Glomerular endothelial cell (primary cell): Measurements from ENCODE around the gene CCM2. TPM values are rescaled to one million over a fixed set of nuclear protein-coding genes. Genes with fewer than 3 reads are reported as not detected.

Source experiments
- DNase-seq: peaks from one replicate; pipeline ENCODE4 v3.0.0-alpha.2; 2011; ENCODE audit warnings: low read depth, low spot score; ENCODE audit errors: extremely low read depth
- total RNA-seq: library from RNA; depleted of rRNA; stranded (reverse); fragments of >200 nt; gene quantifications from 2 replicates; pipeline ENCODE4 v1.2.3, GENCODE V29; 2015

The CCM2 gene
- total RNA-seq, 1 donor from 2014 or later: 64.6 TPM

GRCh38 chr7:45075871-45076796 lies 76.1 kb downstream of the CCM2 start:
- no peak for DNase-seq

- no peak for DNase-seq
Measured at GRCh38 chr7:45076946-45077345, 76.9 kb downstream of the CCM2 start.

- DNase-seq: no peak
Measured at GRCh38 chr7:45077579-45077978, 77.6 kb downstream of the CCM2 start.

- DNase-seq: no peak
Measured at GRCh38 chr7:45078125-45078681, 78.2 kb downstream of the CCM2 start.

- no peak for DNase-seq
Measured at GRCh38 chr7:45080265-45080957, 80.4 kb downstream of the CCM2 start.

- no peak for DNase-seq
Measured at GRCh38 chr7:45080958-45081669, 81.1 kb downstream of the CCM2 start.

GRCh38 chr7:45081670-45081974 lies 81.6 kb downstream of the CCM2 start:
- DNase-seq: no peak

- DNase-seq: no peak
Measured at GRCh38 chr7:45082031-45082830, 82.2 kb downstream of the CCM2 start.

- no peak for DNase-seq
Measured at GRCh38 chr7:45082831-45083331, 82.9 kb downstream of the CCM2 start.

- DNase-seq: no peak
Measured at GRCh38 chr7:45084336-45084735, 84.3 kb downstream of the CCM2 start.

GRCh38 chr7:45084901-45085618 lies 85.1 kb downstream of the CCM2 start:
- DNase-seq: no peak

- no peak for DNase-seq
Measured at GRCh38 chr7:45085619-45086200, 85.7 kb downstream of the CCM2 start.

- no peak for DNase-seq
Measured at GRCh38 chr7:45086331-45087065, 86.5 kb downstream of the CCM2 start.

GRCh38 chr7:45087301-45088145 lies 87.5 kb downstream of the CCM2 start:
- DNase-seq: no peak

- no peak for DNase-seq
Measured at GRCh38 chr7:45088146-45088701, 88.2 kb downstream of the CCM2 start.

GRCh38 chr7:45088821-45089340 lies 88.9 kb downstream of the CCM2 start, which contains the start of gene NACAD:
Gene NACAD (minus strand): TSS chr7:45088969. CDS start chr7:45088894, 75 bp downstream.
- DNase-seq: no peak

GRCh38 chr7:45089341-45089891 lies 89.4 kb downstream of the CCM2 start:
- no peak for DNase-seq
